Heart left ventricle (tissue), 16 donors: Measurements from ENCODE around the gene XCL1. TPM values are rescaled to one million over a fixed set of nuclear protein-coding genes. Genes with fewer than 3 reads are reported as not detected.

Experiments
- ATAC-seq, 4 donors: fragments of 200-7000 bp; cut with Tn5 transposase; one replicate each; pipeline ENCODE4 v1.9.1; 2020 to 2022; ENCODE audit warnings: moderate library complexity in 4 of 4, mild to moderate bottlenecking in 3 of 4, moderate number of reproducible peaks in 1 of 4
- DNase-seq, 5 donors: peaks; one replicate each; pipeline ENCODE4 v3.0.0-alpha.2; 2020
- H3K27ac ChIP-seq, 12 donors: fragments of 200-600 bp; sonication (generic) in 4 of 12; one replicate each; pipeline versions ENCODE4 v1.5.0 to v1.8.0; 2016 to 2022; ENCODE audit warnings: mild to moderate bottlenecking in 2 of 12
- H3K27me3 ChIP-seq, 9 donors: fragments of 200-600 bp; sonication (generic) in 2 of 9; one replicate each; pipeline versions ENCODE4 v1.5.1 to v1.8.0; 2016 to 2022; ENCODE audit warnings: mild to moderate bottlenecking in 3 of 9
- H3K36me3 ChIP-seq, 9 donors: fragments of 200-600 bp; sonication (generic) in 2 of 9; one replicate each; pipeline versions ENCODE4 v1.5.0 to v1.8.0; 2018 to 2022; ENCODE audit warnings: mild to moderate bottlenecking in 2 of 9
- H3K4me1 ChIP-seq, 12 donors: fragments of 200-600 bp; sonication (generic) in 4 of 12; one replicate each; pipeline versions ENCODE4 v1.5.0 to v1.8.0; 2016 to 2022; ENCODE audit warnings: mild to moderate bottlenecking in 3 of 12
- H3K4me3 ChIP-seq, 12 donors: fragments of 200-600 bp; sonication (generic) in 4 of 12; one replicate each; pipeline versions ENCODE4 v1.5.0 to v1.8.0; 2017 to 2022; ENCODE audit warnings: mild to moderate bottlenecking in 9 of 12, moderate library complexity in 4 of 12
- H3K9me3 ChIP-seq, 12 donors: fragments of 200-600 bp; sonication (generic) in 4 of 12; one replicate each; pipeline versions ENCODE4 v1.5.0 to v1.8.0; 2016 to 2022; ENCODE audit warnings: mild to moderate bottlenecking in 1 of 12
- CTCF ChIP-seq, 12 donors: fragments of 200-600 bp; sonication (generic) in 4 of 12; IDR thresholded peaks; one replicate each; pipeline versions ENCODE4 v1.5.0 to v1.8.0; 2018 to 2022; ENCODE audit warnings: antibody characterized with exemption in 12 of 12, mild to moderate bottlenecking in 5 of 12
- POLR2A ChIP-seq, 2 donors: fragments of 450-650 bp; IDR thresholded peaks; one replicate each; pipeline ENCODE4 v1.6.1; 2017; ENCODE audit warnings: antibody characterized with exemption in 2 of 2, mild to moderate bottlenecking in 2 of 2, moderate library complexity in 2 of 2
- WGBS, 4 donors: extraction: QIAGEN DNeasy Blood & Tissue Kit in 2 of 4; methylation state at CpG; one replicate each; pipeline versions ENCODE4 v1.1.5 to v1.1.7; 2013 to 2018; 5-methylcytosine and 5-hydroxymethylcytosine counted together
- intact Hi-C, 10 donors: fragments of 100-400 bp; cut with DNase I; formaldehyde crosslinking; loops; one replicate each; pipeline versions ENCODE4 v1.11.1 to v1.14.2; 2022
- polyA plus RNA-seq, 2 donors: library from polyadenylated mRNA; stranded (reverse); fragments of 200-250 nt; gene quantifications; one replicate each; pipeline ENCODE4 v1.2.3, GENCODE V29; 2013
- total RNA-seq, 9 donors: library from RNA; depleted of rRNA in 2 of 9; stranded (reverse); fragments of >200 nt in 2 of 9; fragmentation: NEBNext Ultra II Directional in 3 of 9; extraction: Animal tissue kit (Norgen Biotek cat#: 25700) in 3 of 9; gene quantifications; one replicate each; pipeline versions ENCODE4 v1.1.0 to v1.2.4, GENCODE V29; 2016 to 2023
- donor health status: ischemic (EF 13 %, LVEDD 7.1; RV severe dilation, severe dysfunction).
- donor health status: healthy with polysubstance abuse.
- donor health status: DM: no; HTN: yes; CAD: no.
- donor health status: DM: no; HTN: no; CAD: no.
- donor health status: ischemic (EF 25% LVEDD 6.9; RV normal size, moderate dysfunction).
- donor health status: ischemic (EF 25% LVEDD 5.7; RV mildly dilated, moderate dysfunction).
- donor health status: healthy.
- donor health status: DM: yes; HTN: yes; CAD: no.
- donor health status: ischemic (EF 35%, LVEDD 5.7; RV mildly dilated, moderate dysfunction).
- donor health status: nonischemic (EF 11% LVEDD 7.7; RV severe dilation, severe dysfunction).
- donor health status: DM: yes; HTN: yes; CAD: no.
- donor health status: PGD.
- donor health status: ischemic (EF 29% LVEDD 5.4; RV normal size, mild dysfunction).
- donor health status: nonischemic (EF 23%, LVEDD 6.1; RV moderate dilation, normal function).

The XCL1 gene
- total and polyA plus RNA-seq, 11 donors = 0.14 to 2.3 (median 0.91) TPM; not detected in 5

- Histone ChIP-seq H3K4me1 (peaks cover 0 to 5% (median 0%) of the 10 kb centered on the region in 12 donors), H3K9me3 (peaks cover 0 to 2% (median 0%) of the 10 kb centered on the region in 12 donors), H3K27ac (no peak overlapping the region), H3K36me3 (no peaks in the 10 kb centered on the region), H3K4me3 (no peak overlapping the region), H3K27me3 (no peaks in the 10 kb centered on the region)
- intact Hi-C loops = no loop called here
- no peak for ATAC-seq
- TF ChIP-seq CTCF (IDR thresholded peaks at IDR 0.05) (no peak), POLR2A (IDR thresholded peaks at IDR 0.05) (no peak)
- WGBS, 4 donors = 87 to 94% (median 89%) methylated on average over 6 of the region's 6 CpGs
- no peak for DNase-seq
Observed at GRCh38 chr1:168552961-168553360, 23.4 kb upstream of the XCL1 start.

GRCh38 chr1:168553680-168554553, 22.5 kb upstream of the XCL1 start:
- intact Hi-C loops = no loop called here
- Histone ChIP-seq H3K27me3 (no peaks in the 10 kb centered on the region), H3K4me3 (no peak overlapping the region), H3K9me3 (peaks cover 0 to 2% (median 0%) of the 10 kb centered on the region in 12 donors), H3K27ac (no peak overlapping the region), H3K36me3 (no peaks in the 10 kb centered on the region), H3K4me1 (peaks cover 0 to 5% (median 0%) of the 10 kb centered on the region in 12 donors)
- TF ChIP-seq CTCF (IDR thresholded peaks at IDR 0.05) (no peak), POLR2A (IDR thresholded peaks at IDR 0.05) (no peak)
- ATAC-seq (no peak), DNase-seq (no peak)
- 79 to 94% (median 88%) methylated on average over 5 of the region's 5 CpGs for WGBS, 4 donors

- Histone ChIP-seq H3K27ac (no peak overlapping the region), H3K27me3 (no peaks in the 10 kb centered on the region), H3K36me3 (no peaks in the 10 kb centered on the region), H3K4me1 (peaks cover 0 to 5% (median 0%) of the 10 kb centered on the region in 12 donors), H3K9me3 (no peaks in the 10 kb centered on the region), H3K4me3 (no peak overlapping the region)
- TF ChIP-seq CTCF (IDR thresholded peaks at IDR 0.05) = no peak
- TF ChIP-seq POLR2A (IDR thresholded peaks at IDR 0.05) = no peak
- ATAC-seq = no peak
- DNase-seq = no peak
- 83 to 95% (median 89%) methylated on average over 5 of the region's 5 CpGs for WGBS, 4 donors
- intact Hi-C loops = no loop called here
Observed at GRCh38 chr1:168554603-168555483, 21.6 kb upstream of the XCL1 start.
